Lower leg skin (tissue), 4 donors: Measurements from ENCODE around the gene KNTC1. TPM values are rescaled to one million over a fixed set of nuclear protein-coding genes. Genes with fewer than 3 reads are reported as not detected.

Experiments
- DNase-seq, 2 donors: peaks; one replicate each; pipeline ENCODE4 v3.0.0-alpha.2; 2019; ENCODE audit warnings: low spot score in 2 of 2
- H3K4me3 ChIP-seq: fragments of 200-600 bp; sonication (generic); 2 replicates; pipeline ENCODE4 v1.5.1; 2017; ENCODE audit warnings: mild to moderate bottlenecking, low read depth; ENCODE audit not compliant: poor library complexity, severe bottlenecking
- POLR2A ChIP-seq, 2 donors: fragments of 450-650 bp; IDR thresholded peaks; one replicate each; pipeline ENCODE4 v1.6.1; 2016 to 2017; ENCODE audit warnings: antibody characterized with exemption in 2 of 2, mild to moderate bottlenecking in 1 of 2, moderate library complexity in 1 of 2
- WGBS, 2 donors: methylation state at CpG; one replicate each; pipeline ENCODE4 v1.1.5; 2018; 5-methylcytosine and 5-hydroxymethylcytosine counted together
- intact Hi-C: fragments of 100-400 bp; cut with DNase I; formaldehyde crosslinking; loops from one replicate; pipeline ENCODE4 v1.15.0; 2023; ENCODE audit warnings: low total_unique reads
- total RNA-seq, 4 donors: library from RNA; depleted of rRNA; stranded (reverse); fragments of >200 nt; gene quantifications; one replicate each; pipeline ENCODE4 v1.1.0, GENCODE V29; 2016
- TF ChIP-seq, protein P1 (sequence below), 3 donors: fragments of 450-650 bp; IDR thresholded peaks; one replicate each; pipeline ENCODE4 v1.5.1; 2016; ENCODE audit warnings: antibody characterized with exemption in 3 of 3, mild to moderate bottlenecking in 3 of 3, moderate library complexity in 2 of 3

KNTC1 gene
- total RNA-seq, 4 donors from 2014 or later: 3.8 to 13.1 (median 10.4) TPM

DNA sequence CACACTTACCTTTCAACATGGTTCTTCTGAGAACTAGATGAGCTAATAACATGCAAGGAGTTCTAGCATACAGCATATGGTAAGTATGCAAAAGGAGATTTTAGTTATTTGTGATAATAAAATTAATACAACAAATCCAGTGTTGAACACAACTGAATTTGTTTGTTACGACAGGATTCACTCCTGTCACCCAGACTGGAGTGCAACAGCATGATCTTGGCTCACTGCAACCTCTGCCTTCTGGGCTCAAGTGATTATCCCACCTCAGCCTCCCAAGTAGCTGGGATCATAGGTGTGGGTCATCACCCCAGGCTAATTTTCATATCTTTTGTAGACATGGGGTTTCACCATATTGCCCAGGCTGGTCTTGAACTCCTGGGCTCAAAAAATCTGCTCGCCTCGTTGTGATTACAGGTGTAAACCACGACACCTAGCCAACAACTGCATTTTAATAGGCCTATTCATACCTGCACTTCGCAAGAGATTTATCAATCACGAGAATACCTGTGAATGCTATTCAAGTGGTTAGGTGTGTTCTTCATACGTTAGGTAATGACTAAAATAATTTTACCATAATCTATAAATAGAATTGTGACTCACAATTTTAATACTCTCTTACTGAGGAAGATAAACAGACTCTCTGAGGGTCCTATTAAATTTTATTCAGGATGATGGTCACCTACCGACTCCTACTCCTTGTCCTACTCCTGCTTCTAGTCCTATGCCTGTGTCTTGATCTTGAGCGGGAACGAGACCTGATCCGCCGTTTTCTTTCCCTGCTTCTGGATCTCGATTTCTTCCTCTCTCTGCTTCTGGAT is 10.3 kb upstream of the KNTC1 start:
- TF ChIP-seq, protein P1, sequence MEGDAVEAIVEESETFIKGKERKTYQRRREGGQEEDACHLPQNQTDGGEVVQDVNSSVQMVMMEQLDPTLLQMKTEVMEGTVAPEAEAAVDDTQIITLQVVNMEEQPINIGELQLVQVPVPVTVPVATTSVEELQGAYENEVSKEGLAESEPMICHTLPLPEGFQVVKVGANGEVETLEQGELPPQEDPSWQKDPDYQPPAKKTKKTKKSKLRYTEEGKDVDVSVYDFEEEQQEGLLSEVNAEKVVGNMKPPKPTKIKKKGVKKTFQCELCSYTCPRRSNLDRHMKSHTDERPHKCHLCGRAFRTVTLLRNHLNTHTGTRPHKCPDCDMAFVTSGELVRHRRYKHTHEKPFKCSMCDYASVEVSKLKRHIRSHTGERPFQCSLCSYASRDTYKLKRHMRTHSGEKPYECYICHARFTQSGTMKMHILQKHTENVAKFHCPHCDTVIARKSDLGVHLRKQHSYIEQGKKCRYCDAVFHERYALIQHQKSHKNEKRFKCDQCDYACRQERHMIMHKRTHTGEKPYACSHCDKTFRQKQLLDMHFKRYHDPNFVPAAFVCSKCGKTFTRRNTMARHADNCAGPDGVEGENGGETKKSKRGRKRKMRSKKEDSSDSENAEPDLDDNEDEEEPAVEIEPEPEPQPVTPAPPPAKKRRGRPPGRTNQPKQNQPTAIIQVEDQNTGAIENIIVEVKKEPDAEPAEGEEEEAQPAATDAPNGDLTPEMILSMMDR (IDR thresholded peaks at IDR 0.05): no peak
- TF ChIP-seq POLR2A (IDR thresholded peaks at IDR 0.05): no peak
- no peak overlapping the region for H3K4me3 ChIP-seq
- DNase-seq: no peak
- intact Hi-C loops: no loop called here
- WGBS, 2 donors: 83 to 91% methylated on average over 13 of the region's 13 CpGs

DNA sequence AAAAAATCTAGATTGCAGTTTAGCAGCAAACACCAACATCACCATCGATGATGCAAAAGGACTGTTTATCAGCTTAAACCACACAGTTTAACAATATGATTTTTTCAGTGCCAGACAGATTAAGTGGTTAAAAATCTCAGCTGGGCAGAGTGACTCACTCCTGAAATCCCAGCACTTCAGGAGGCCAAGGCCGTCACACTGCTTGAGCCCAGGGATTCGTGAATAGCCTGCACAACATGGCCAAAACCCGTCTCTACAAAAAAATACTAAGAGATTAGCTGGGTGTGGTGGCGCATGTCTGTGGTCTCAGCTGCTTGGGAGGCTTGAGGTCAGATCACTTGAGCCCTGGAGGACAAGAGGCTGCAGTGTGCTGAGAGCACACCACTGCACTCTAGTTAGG is 9.2 kb upstream of the KNTC1 start:
- no peak for TF ChIP-seq POLR2A (IDR thresholded peaks at IDR 0.05)
- TF ChIP-seq, protein P1 (IDR thresholded peaks at IDR 0.05): no peak
- 66 to 71% methylated on average over 5 of the region's 5 CpGs for whole genome bisulfite sequencing, 2 donors
- H3K4me3 ChIP-seq: no peak overlapping the region
- no peak for DNase-seq
- intact Hi-C loops: no loop called here

DNA sequence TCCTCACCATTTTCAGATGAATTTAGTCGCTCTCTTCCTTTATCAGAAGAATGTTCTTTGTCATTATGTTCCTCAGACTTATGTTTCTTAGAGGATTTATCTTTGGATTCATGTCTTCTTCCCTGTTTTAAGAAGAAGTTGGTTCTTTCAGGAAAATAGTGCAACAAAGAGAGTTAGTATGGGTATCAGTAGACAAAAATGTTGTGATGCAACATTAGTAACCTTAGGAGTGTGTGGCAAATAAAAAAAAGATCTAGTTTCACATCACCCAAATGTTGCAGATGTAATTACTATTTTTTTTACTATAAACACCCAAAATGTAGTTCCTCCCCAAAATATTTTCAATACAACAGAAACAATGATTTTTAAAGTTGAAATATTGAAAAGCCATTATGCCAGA is 8.1 kb upstream of the KNTC1 start:
- no peak overlapping the region for H3K4me3 ChIP-seq
- WGBS, 2 donors: 94 to 100% methylated on average over 1 of the region's 1 CpG
- intact Hi-C loops: no loop called here
- no peak for DNase-seq
- TF ChIP-seq POLR2A (IDR thresholded peaks at IDR 0.05): no peak
- TF ChIP-seq, protein P1 (IDR thresholded peaks at IDR 0.05): no peak

DNA sequence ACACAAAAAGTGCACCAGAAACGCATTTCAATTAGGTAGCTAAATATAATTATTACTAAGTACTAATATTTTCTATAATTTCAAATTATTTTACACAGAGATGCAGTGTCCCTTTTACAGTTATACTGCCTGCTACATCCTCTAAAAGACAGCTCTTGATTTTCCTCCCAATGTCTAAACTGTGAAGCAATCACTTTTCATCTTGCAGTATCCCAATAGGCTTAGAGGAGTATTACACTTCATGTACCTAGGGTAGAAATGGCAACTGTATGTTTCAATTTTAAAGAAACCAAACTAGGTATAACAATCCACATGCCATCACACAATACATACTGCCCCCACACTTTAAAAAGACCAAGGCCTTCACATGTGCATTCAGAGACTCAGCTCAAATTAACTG is 7.6 kb upstream of the KNTC1 start:
- TF ChIP-seq POLR2A (IDR thresholded peaks at IDR 0.05): no peak
- TF ChIP-seq, protein P1 (IDR thresholded peaks at IDR 0.05): no peak
- intact Hi-C loops: no loop called here

DNA sequence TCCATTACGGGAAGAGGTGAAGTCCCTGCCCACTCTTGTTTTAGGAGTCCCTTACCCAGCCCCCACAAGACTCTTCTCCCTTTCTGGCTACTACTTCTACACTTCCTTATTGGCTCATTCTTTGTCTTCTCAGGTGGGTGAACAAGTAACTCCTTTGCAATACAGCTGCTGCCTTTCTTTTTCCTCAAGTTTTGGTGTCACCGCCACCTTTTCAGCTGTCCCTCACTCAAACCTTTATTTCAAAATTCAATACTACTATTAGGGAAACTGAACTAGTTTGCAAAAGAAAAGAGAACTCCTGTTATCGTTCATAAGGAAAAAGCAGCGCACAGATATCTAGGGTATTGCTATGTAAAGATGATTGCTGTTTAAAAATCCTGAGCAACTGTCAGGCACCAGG is 6.4 kb upstream of the KNTC1 start:
- DNase-seq: no peak
- 96% methylated on average over 4 of the region's 4 CpGs for WGBS, 2 donors
- H3K4me3 ChIP-seq: no peak overlapping the region
- TF ChIP-seq, protein P1 (IDR thresholded peaks at IDR 0.05): no peak
- no peak for TF ChIP-seq POLR2A (IDR thresholded peaks at IDR 0.05)
- intact Hi-C loops: no loop called here

More for the DNA sequence above, 7.6 kb upstream of the KNTC1 start:
- no peak for DNase-seq
- no peak overlapping the region for H3K4me3 ChIP-seq
- 90 to 93% methylated on average over 1 of the region's 1 CpG for WGBS, 2 donors

DNA sequence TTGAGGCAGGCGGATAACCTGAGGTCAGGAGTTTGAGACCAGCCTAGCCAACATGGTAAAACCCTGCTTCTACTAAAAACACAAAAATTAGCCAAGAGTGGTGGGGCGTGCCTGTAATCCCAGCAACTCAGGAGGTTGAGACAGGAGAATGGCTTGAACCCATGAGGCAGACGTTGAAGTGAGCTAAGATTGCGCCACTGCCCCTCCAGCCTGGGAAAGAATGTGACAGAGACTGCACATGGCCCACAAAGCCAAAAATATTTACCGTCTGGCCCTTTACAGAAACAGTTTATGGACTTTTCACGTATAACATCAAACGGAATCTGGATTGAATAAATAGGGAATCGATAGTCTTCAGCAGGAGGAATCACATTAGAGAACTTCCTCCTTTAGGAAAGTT is 3.8 kb upstream of the KNTC1 start:
- 45 to 52% methylated on average over 8 of the region's 8 CpGs for WGBS, 2 donors
- DNase-seq: no peak
- H3K4me3 ChIP-seq: no peak overlapping the region
- intact Hi-C loops: no loop called here
- TF ChIP-seq POLR2A (IDR thresholded peaks at IDR 0.05): no peak
